Gastrocnemius medialis (tissue), 4 donors: Measurements from ENCODE around the gene KCNK17.

Experiments used
- CTCF ChIP-seq, 5 experiments: fragments of 450-650 bp in 3 of 5; fragments of 200-600 bp in 2 of 5; sonication (generic) in 2 of 5; IDR thresholded peaks in 4 of 5; conservative IDR thresholded peaks in 1 of 5; 1 replicate in 4 of 5; 2 replicates in 1 of 5; pipeline ENCODE4 v1.5.1; 2016 to 2019; ENCODE audit warnings: antibody characterized with exemption in 5 of 5, mild to moderate bottlenecking in 3 of 5, moderate library complexity in 3 of 5
- POLR2A ChIP-seq, 2 donors: fragments of 450-650 bp; IDR thresholded peaks; one replicate each; pipeline ENCODE4 v1.6.1; 2017; ENCODE audit warnings: antibody characterized with exemption in 2 of 2, mild to moderate bottlenecking in 2 of 2, moderate library complexity in 2 of 2

- TF ChIP-seq CTCF (IDR thresholded peaks at IDR 0.05 in 4 of 5, conservative IDR thresholded peaks at IDR 0.05 in 1 of 5): no peak
- TF ChIP-seq POLR2A (IDR thresholded peaks at IDR 0.05): no peak
Observed at GRCh38 chr6:39268171-39268570, 46.0 kb downstream of the KCNK17 start.
